Activated naive CD4-positive, alpha-beta T cell treated with anti-CD3 and anti-CD28 coated beads, Interleukin-2, amount 10 ng/mL, durations not matched to agents 7 days and 5 days (primary cell): ENCODE measurements around the gene STRN4.

Experiments
- CTCF ChIA-PET: fragments of 350-600 bp; sonication (Branson Sonifier 250); formaldehyde crosslinking; loops from one replicate; lab custom pipeline; 2021; ENCODE audit warnings: antibody characterized with exemption; lab: Charles Lee
- DNase-seq: peaks from one replicate; pipeline ENCODE4 v3.0.0-alpha.2; 2020
- H3K27ac Mint-ChIP-seq: one replicate; pipeline ENCODE4 v1.8.0; 2021; ENCODE audit warnings: mild to moderate bottlenecking, moderate library complexity, mixed read lengths
- H3K27me3 Mint-ChIP-seq: one replicate; pipeline ENCODE4 v1.8.0; 2021; ENCODE audit warnings: mild to moderate bottlenecking, mixed read lengths
- H3K36me3 Mint-ChIP-seq: one replicate; pipeline ENCODE4 v1.8.0; 2021; ENCODE audit warnings: mixed read lengths
- H3K4me1 Mint-ChIP-seq: one replicate; pipeline ENCODE4 v1.8.0; 2021; ENCODE audit warnings: mixed read lengths
- H3K4me3 Mint-ChIP-seq: one replicate; pipeline ENCODE4 v1.8.0; 2021; ENCODE audit warnings: mild to moderate bottlenecking, moderate library complexity, mixed read lengths
- H3K9me3 Mint-ChIP-seq: one replicate; pipeline ENCODE4 v1.8.0; 2021; ENCODE audit warnings: mixed read lengths

Gene STRN4, protein sequence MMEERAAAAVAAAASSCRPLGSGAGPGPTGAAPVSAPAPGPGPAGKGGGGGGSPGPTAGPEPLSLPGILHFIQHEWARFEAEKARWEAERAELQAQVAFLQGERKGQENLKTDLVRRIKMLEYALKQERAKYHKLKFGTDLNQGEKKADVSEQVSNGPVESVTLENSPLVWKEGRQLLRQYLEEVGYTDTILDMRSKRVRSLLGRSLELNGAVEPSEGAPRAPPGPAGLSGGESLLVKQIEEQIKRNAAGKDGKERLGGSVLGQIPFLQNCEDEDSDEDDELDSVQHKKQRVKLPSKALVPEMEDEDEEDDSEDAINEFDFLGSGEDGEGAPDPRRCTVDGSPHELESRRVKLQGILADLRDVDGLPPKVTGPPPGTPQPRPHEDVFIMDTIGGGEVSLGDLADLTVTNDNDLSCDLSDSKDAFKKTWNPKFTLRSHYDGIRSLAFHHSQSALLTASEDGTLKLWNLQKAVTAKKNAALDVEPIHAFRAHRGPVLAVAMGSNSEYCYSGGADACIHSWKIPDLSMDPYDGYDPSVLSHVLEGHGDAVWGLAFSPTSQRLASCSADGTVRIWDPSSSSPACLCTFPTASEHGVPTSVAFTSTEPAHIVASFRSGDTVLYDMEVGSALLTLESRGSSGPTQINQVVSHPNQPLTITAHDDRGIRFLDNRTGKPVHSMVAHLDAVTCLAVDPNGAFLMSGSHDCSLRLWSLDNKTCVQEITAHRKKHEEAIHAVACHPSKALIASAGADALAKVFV

DNA sequence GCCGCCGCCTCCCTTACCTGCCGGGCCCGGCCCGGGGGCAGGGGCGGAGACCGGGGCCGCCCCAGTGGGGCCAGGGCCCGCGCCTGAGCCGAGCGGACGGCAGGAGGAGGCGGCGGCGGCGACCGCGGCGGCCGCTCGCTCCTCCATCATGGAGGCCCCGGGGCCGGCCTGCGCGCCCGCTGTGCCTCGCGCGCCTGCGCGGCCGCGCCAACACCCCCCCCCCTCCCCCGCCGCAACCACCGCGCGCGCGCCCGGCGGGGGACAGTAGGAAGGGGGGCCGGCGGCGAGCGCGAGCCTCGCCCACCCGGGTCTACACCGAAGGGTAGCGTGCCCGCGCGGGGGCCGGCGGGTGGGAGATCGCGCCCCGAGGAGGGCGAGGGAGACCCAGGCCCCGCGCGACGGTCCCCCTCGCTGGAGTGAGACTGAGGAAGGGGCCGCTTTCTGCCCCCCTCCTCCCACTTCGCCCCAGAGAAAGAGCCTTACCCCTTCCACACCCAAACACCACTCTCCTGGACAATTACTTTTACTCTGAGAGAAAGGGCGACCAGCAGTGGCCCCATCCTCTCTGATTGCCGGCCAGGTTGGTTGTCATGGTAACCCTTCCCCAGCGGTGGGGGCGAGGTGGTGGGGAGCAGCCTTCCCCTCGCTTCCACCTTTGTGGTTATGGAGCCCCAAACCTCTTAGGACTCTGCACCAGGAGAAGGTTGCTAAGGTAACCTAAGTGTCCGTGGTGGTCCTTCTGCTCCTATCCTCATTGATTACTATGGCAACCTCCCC lies at the start of gene STRN4:
Gene STRN4 (minus strand): TSS at position 170 of the 777 bp plus-strand sequence. CDS start 20 bp downstream, at position 150.
- peak within 1 kb of the TSS; percentile 93 for H3K4me3 Mint-ChIP-seq
- no peaks in the 10 kb centered on the region for H3K9me3 Mint-ChIP-seq
- no peaks in the 10 kb centered on the region for H3K27me3 Mint-ChIP-seq
- H3K27ac Mint-ChIP-seq = peak within 1 kb of the TSS; percentile 85
- H3K36me3 Mint-ChIP-seq = peaks cover 23% of the 10 kb centered on the region
- peaks cover 53% of the 10 kb centered on the region for H3K4me1 Mint-ChIP-seq
- peak; percentile 64 for DNase-seq
- CTCF ChIA-PET = no interaction called here

DNA sequence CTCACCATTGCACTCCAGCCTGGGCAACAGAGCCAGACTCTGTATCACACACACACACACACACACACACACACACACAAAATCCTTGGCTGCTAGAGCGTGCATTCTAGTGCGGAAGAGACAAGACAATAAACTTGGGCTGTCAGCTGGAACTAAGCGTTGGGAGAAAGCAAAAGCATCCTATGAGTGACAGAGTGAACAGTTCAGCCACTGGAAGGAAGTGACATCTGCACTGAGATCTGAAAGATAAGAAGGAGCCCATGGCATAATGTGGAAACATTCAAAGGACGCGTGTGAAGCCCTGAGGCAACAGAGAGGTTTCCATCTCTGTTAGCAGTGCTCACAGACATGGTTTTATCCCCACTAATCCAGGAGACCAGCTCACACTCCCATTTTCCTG lies 45.7 kb upstream of the STRN4 start:
- CTCF ChIA-PET = interaction anchor here (0.5 to 0.9 kb wide), 5 partner anchors 31 to 155 kb away, joined by 3 to 5 read pairs (median 4); no protein-coding TSS in a partner anchor
- H3K27me3 Mint-ChIP-seq = peaks cover 40% of the 10 kb centered on the region
- DNase-seq = peak; percentile 63
- no peaks in the 10 kb centered on the region for H3K9me3 Mint-ChIP-seq
- peak overlapping the region; percentile 7 for H3K4me3 Mint-ChIP-seq
- peak overlapping the region; percentile 74 for H3K27ac Mint-ChIP-seq
- H3K4me1 Mint-ChIP-seq = peaks cover 38% of the 10 kb centered on the region
- H3K36me3 Mint-ChIP-seq = no peaks in the 10 kb centered on the region

DNA sequence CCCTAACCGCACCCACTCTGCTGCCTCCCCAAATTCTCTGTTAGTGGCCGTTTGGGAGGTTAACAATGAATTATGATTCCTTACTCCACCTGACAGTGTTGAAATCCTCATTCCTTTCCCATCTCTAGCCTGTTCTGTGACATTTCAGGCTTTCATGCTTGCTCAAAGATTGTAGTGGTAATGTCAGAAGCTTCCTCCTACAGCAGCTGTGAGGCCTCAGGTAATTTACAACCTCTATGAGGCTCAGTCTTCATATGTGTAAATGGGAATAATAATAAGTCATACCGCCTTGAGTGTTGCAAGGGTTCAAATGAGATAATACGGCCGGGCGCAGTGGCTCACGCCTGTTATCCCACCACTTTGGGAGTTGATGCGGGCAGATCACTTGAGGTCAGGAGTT lies 43.1 kb upstream of the STRN4 start:
- H3K27ac Mint-ChIP-seq = no peak overlapping the region
- H3K27me3 Mint-ChIP-seq = peaks cover 18% of the 10 kb centered on the region
- no peak for DNase-seq
- CTCF ChIA-PET = interaction anchor here (1.4 to 1.9 kb wide), 3 partner anchors 24 to 51 kb away, joined by 4 to 12 read pairs (median 5); no protein-coding TSS in a partner anchor
- no peak overlapping the region for H3K4me3 Mint-ChIP-seq
- H3K9me3 Mint-ChIP-seq = no peaks in the 10 kb centered on the region
- peaks cover 58% of the 10 kb centered on the region for H3K4me1 Mint-ChIP-seq
- peaks cover 15% of the 10 kb centered on the region for H3K36me3 Mint-ChIP-seq

DNA sequence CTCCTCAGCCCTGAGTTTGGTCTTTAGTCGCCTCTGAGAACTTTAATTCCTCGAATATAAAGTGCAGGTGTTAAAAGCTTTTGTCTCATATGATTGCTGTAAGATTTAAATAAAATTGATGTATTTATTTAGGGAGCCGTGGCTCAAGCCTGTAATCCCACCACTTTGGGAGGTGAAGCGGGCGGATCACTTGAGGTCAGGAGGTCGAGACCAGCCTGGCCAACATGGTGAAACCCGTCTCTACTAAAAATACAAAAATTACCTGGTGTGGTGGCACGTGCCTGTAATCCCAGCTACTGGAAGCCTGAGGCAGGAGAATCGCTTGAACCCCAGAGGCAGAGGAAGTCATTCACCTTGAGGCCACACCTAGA lies 42.7 kb upstream of the STRN4 start:
- H3K36me3 Mint-ChIP-seq = peaks cover 19% of the 10 kb centered on the region
- peaks cover 62% of the 10 kb centered on the region for H3K4me1 Mint-ChIP-seq
- peak overlapping the region; percentile 96 for H3K4me3 Mint-ChIP-seq
- H3K27me3 Mint-ChIP-seq = peaks cover 14% of the 10 kb centered on the region
- H3K9me3 Mint-ChIP-seq = no peaks in the 10 kb centered on the region
- DNase-seq = no peak
- CTCF ChIA-PET = interaction anchor here (0.7 to 1.9 kb wide), 5 partner anchors 22 to 51 kb away, joined by 3 to 12 read pairs (median 5); no protein-coding TSS in a partner anchor
- no peak overlapping the region for H3K27ac Mint-ChIP-seq

DNA sequence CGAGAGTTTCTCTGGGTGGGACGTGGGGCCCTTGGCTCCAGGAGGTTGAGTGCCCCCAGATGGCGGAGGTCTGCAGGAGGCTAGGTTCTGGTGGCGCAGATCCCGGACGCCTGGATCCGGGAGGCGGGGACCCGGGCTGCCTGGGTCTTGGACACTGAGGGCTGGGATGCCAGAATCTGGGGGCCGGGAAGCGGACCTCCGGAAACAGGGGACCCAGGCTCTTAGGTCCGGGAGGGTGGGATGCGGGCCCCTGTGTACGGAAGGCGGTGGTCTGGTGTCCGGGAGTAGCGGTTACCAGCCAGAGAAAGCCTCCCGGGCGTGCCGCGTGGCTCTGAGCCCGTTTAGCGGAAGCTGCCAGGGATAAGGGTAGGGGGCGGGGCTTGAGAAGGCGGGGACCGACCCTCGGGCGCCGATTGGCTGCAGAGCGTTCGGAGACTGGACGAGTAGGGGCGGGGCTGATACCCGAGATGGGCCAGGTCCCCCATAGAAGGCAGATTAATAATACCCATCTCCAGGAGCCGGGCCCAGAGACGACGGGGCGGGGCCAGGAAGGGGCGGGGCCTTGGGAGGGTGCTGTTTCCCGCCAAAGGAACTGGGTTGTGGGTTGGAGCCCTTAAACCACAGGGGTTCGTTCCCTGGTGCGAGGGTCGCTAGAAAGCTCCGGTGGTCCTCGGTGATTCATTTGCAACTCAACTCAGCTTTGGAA lies 42.2 kb upstream of the STRN4 start, which contains the start of gene SLC1A5:
Gene SLC1A5 (minus strand): TSS at position 333 of the 706 bp plus-strand sequence. CDS start 629 bp downstream, outside the sequence.
- Mint-ChIP-seq H3K36me3 (peaks cover 25% of the 10 kb centered on the region), H3K27ac (peak within 1 kb of the TSS; percentile 93), H3K27me3 (peaks cover 11% of the 10 kb centered on the region), H3K9me3 (no peaks in the 10 kb centered on the region), H3K4me3 (peak within 1 kb of the TSS; percentile 96), H3K4me1 (peaks cover 67% of the 10 kb centered on the region)
- DNase-seq = peak; percentile 99
- CTCF ChIA-PET = interaction anchor here (0.7 to 1.9 kb wide), 5 partner anchors 21 to 52 kb away, joined by 3 to 12 read pairs (median 5); no protein-coding TSS in a partner anchor

DNA sequence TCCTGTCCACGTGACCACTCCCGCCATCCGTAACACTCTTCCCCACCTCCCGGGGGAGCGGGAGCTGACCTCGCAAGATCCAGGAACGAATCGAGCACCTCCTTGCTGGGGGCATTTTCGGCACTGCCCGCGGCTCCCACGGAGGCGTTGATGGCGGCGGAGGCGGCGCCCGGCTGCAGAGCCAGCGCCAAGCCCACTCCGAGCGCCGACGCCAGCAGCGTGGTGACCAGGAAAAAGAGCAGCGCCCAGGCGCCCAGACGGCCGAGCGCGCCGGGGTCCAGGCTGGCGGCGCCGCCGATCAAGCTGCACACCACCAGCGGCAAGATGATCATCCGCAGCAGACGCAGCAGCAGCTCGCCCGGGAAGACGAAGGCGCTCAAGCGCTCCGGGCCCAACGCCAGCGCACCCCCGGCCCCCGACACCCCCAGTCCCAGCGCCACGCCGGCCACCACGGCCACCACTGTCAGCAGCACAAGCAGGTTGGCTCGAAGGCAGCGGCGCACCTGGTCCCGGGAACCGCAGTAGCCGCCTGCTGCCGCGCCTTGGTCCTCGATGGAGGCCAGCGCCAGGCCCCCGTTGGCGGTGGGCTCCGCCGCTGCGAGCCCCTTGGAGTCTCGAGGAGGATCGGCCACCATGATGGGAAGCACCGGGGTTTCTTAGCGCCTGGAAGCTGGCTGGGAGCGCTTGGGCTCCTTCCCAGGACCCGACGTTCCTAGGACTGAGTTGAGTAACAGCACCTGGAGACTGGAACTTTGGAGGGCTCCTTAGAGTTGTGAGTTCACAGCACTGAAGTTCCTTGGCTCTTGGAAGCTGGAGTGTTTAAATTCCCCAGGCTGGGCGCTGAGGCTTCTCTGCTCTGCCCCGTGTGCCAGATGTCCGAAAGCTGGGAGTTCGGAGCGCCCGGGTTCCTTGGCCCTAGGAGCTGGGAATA lies 41.3 kb upstream of the STRN4 start:
- CTCF ChIA-PET = interaction anchor here (1.4 to 1.9 kb wide), 4 partner anchors 21 to 53 kb away, joined by 4 to 12 read pairs (median 5); no protein-coding TSS in a partner anchor
- Mint-ChIP-seq H3K36me3 (peaks cover 32% of the 10 kb centered on the region), H3K9me3 (no peaks in the 10 kb centered on the region), H3K27ac (peak overlapping the region; percentile 93), H3K27me3 (peaks cover 6% of the 10 kb centered on the region), H3K4me3 (peak overlapping the region; percentile 96), H3K4me1 (peaks cover 71% of the 10 kb centered on the region)
- DNase-seq = peak; percentile 59

DNA sequence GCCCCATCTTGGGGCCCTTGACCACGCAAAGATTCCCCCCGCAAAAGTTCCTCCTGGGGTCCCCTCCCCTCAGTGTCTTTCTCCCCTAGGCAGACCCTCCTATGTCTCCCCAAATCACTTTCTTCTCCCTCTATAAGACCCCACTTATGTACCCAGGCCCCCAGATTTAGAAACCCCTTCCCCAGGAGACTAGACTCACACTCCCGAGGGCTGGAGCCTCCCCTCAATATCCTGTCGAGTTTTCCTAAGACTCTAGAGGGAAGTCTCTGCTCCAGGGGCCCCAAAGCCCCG lies 40.7 kb upstream of the STRN4 start:
- CTCF ChIA-PET = no interaction called here
- Mint-ChIP-seq H3K4me1 (peaks cover 69% of the 10 kb centered on the region), H3K27ac (peak overlapping the region; percentile 93), H3K4me3 (peak overlapping the region; percentile 96), H3K27me3 (peaks cover under 1% of the 10 kb centered on the region), H3K9me3 (no peaks in the 10 kb centered on the region), H3K36me3 (peaks cover 38% of the 10 kb centered on the region)
- DNase-seq = no peak

DNA sequence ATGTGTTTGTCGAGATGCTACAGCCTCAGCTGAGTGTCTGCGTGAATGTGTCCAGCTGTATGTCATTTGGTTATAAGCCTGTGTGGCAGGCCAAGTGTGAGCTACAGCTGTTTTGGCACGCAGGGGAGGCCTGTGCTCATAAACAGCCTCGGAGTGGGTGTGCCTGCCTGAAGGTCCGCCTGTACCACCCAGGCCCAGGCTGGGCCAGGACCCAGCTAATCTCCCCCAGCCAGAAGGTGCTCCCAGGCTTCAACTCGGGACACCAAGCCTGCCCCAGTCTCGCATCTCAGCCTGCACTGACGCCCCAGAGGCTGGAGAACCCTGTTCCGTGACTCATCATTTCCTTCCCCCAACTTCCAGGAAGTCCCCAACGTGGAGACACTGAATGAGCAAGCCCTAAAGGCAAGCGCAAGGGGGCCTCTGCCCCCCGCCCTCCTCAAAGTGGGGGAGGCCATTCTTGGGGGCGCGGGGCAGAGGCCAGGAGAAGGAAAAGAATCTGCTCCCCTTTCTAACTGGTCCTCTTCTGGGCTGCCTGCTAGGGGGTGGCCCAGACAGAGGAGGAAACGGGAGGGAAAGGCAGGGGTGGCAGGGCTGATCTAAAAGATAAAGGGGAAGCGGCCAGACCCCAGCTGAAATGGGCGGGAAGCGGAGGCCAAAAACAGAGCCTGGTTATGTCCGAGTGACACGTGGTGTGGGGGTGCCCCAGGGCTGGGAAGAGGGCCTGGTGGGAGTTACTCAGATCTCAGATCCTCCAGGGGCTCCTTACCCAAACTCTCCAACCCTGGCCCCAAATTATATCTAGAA lies 40.2 kb upstream of the STRN4 start:
- H3K36me3 Mint-ChIP-seq = peaks cover 43% of the 10 kb centered on the region

DNA sequence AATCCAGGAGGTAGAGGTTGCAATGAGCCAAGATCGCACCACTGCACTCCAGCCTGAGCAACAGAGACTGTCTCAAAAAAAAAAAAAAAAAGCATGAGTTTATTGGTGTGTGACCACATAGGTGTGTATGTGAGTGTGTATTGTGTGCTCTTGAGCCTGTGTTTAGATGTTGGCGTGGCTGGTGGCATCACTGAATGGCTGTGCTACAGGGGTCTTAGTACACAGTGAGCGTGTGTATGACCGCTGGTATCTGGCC lies 39.7 kb upstream of the STRN4 start:
- CTCF ChIA-PET = interaction anchor here (1.0 to 1.6 kb wide), 5 partner anchors 11 to 205 kb away, joined by 3 to 4 read pairs (median 3); no protein-coding TSS in a partner anchor
- H3K27me3 Mint-ChIP-seq = no peaks in the 10 kb centered on the region
- H3K36me3 Mint-ChIP-seq = peaks cover 43% of the 10 kb centered on the region
- H3K27ac Mint-ChIP-seq = peak overlapping the region; percentile 93
- peak overlapping the region; percentile 96 for H3K4me3 Mint-ChIP-seq
- DNase-seq = no peak
- no peaks in the 10 kb centered on the region for H3K9me3 Mint-ChIP-seq
- peaks cover 62% of the 10 kb centered on the region for H3K4me1 Mint-ChIP-seq

More for the DNA sequence above, 40.2 kb upstream of the STRN4 start:
- peak overlapping the region; percentile 93 for H3K27ac Mint-ChIP-seq
- H3K9me3 Mint-ChIP-seq = no peaks in the 10 kb centered on the region
- no peaks in the 10 kb centered on the region for H3K27me3 Mint-ChIP-seq
- peak; percentile 85 for DNase-seq
- CTCF ChIA-PET = interaction anchor here (1.1 to 1.3 kb wide), 2 partner anchors 28 to 32 kb away, joined by 3 read pairs; no protein-coding TSS in a partner anchor
- H3K4me3 Mint-ChIP-seq = peak overlapping the region; percentile 96
- peaks cover 67% of the 10 kb centered on the region for H3K4me1 Mint-ChIP-seq

DNA sequence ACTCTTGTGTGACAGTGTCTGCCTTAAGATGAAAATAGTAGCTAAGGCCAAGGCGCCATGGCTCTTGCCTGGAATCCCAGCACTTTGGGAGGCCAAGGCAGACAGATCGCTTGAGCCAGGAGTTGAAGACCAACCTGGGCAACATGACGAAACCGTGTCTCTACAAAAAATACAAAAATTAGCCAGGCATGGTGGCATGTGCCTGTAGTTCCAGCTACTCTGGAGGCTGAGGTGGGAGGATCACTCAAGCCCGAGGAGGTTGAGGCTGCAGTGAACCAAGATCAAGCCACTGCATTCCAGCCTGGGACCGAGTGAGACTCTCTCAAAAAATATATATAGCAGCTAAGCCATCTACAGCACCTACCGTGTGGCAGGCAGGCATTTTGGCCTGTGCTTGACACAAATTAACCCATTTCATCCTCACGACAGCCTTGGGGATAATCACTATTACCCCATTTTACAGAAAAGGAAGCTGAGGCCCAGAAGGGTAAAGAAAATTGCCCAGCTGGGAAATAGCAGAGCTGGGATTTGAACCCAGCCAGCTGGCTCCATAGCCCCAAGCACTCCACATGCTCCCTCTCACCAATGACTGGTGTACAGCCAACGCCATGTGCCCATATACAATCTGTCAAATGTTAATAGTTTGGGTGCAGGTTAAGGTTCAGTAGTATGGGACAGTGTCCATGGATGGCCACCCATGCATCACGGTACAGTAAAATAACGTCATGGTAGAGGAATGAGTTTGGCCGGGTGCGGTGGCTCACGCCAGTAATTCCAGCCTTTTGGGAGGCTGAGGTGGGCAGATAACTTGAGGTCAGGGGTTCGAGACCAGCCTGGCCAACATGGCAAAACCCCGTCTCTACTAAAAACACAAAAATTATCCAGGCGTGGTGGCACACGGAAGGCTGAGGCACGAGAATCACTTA lies 39.1 kb upstream of the STRN4 start:
- peaks cover 43% of the 10 kb centered on the region for H3K36me3 Mint-ChIP-seq

More for the DNA sequence above, 39.1 kb upstream of the STRN4 start:
- H3K9me3 Mint-ChIP-seq = no peaks in the 10 kb centered on the region
- CTCF ChIA-PET = interaction anchor here (1.0 to 2.5 kb wide), 13 partner anchors 10 to 205 kb away, joined by 3 to 16 read pairs (median 4); no protein-coding TSS in a partner anchor
- peak overlapping the region; percentile 93 for H3K27ac Mint-ChIP-seq
- H3K4me1 Mint-ChIP-seq = peaks cover 62% of the 10 kb centered on the region
- H3K4me3 Mint-ChIP-seq = peak overlapping the region; percentile 96
- no peak for DNase-seq
- no peaks in the 10 kb centered on the region for H3K27me3 Mint-ChIP-seq
